Kidney epithelial cell (primary cell): Measurements from ENCODE around the gene FGF22. TPM values are rescaled to one million over a fixed set of nuclear protein-coding genes. Genes with fewer than 3 reads are reported as not detected.
"Not testable (repeated sequence)": the region's sequence is repeated elsewhere in the genome, so short reads cannot be mapped to it uniquely, and the experiment has no call there.

Experiments
- DNase-seq: peaks from one replicate; pipeline ENCODE4 v3.0.0-alpha.2; 2010; ENCODE audit warnings: low read depth
- H3K27me3 ChIP-seq: 2 replicates; pipeline ENCODE4 v1.6.0; 2011; ENCODE audit warnings: low read length; ENCODE audit not compliant: control insufficient read depth, insufficient read depth
- H3K36me3 ChIP-seq: 2 replicates; pipeline ENCODE4 v1.5.1; 2011; ENCODE audit warnings: low read length; ENCODE audit not compliant: control insufficient read depth, insufficient read depth
- H3K4me3 ChIP-seq: 2 replicates; pipeline ENCODE4 v1.5.1; 2011; ENCODE audit warnings: low read depth, mild to moderate bottlenecking, control low read depth, low read length
- total RNA-seq: library from RNA; depleted of rRNA; stranded (reverse); fragments of >200 nt; gene quantifications from 2 replicates; pipeline ENCODE4 v1.2.3, GENCODE V29; 2015
- TF ChIP-seq, protein P1 (sequence below): IDR thresholded peaks from 2 replicates; pipeline ENCODE4 v1.5.1; 2011; ENCODE audit warnings: mild to moderate bottlenecking, moderate library complexity, low read length, control low read depth, inconsistent platforms; ENCODE audit not compliant: insufficient read depth, poor library complexity, severe bottlenecking

The FGF22 gene
- total RNA-seq, 1 donor from 2014 or later: not detected

DNA sequence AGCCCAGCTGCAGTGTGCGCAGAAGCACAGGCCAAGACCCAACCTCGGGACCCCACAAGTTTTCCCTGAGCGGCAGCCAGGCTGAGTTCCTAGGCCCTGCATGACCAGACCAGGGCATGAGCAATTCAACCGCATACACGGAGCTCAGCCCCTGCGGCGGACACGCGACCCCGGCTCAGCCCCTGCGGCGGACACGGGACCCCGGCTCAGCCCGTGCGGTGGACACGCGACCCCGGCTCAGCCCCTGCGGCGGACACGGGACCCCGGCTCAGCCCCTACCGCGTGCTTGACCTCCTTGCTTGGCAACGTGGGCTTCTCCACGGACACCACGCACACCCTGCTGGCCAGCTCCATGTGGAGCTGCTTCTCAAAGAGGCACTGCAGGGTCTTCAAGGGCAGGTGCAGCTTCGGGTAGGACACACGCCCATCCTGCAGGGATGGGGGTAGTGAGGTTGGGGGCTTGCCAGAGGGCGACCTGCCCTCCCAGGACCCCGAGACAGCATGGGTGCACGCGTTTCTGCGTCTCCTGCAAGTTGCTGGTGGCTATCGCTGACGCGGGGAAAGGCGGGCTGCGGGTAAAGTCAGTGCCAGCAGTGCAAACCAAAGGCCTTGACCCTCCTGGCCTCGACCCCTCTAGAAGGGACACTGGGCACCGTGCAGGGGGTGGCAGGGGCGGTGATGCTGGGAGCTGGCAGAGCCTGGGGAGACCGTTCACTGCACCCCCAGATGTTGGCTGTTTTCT lies 16.3 kb upstream of the FGF22 start:
- peaks cover 2% of the 10 kb centered on the region for H3K36me3 ChIP-seq
- no peak for DNase-seq
- H3K4me3 ChIP-seq: no peak overlapping the region
- no peaks in the 10 kb centered on the region for H3K27me3 ChIP-seq
- TF ChIP-seq, protein P1, sequence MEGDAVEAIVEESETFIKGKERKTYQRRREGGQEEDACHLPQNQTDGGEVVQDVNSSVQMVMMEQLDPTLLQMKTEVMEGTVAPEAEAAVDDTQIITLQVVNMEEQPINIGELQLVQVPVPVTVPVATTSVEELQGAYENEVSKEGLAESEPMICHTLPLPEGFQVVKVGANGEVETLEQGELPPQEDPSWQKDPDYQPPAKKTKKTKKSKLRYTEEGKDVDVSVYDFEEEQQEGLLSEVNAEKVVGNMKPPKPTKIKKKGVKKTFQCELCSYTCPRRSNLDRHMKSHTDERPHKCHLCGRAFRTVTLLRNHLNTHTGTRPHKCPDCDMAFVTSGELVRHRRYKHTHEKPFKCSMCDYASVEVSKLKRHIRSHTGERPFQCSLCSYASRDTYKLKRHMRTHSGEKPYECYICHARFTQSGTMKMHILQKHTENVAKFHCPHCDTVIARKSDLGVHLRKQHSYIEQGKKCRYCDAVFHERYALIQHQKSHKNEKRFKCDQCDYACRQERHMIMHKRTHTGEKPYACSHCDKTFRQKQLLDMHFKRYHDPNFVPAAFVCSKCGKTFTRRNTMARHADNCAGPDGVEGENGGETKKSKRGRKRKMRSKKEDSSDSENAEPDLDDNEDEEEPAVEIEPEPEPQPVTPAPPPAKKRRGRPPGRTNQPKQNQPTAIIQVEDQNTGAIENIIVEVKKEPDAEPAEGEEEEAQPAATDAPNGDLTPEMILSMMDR: no peak

DNA sequence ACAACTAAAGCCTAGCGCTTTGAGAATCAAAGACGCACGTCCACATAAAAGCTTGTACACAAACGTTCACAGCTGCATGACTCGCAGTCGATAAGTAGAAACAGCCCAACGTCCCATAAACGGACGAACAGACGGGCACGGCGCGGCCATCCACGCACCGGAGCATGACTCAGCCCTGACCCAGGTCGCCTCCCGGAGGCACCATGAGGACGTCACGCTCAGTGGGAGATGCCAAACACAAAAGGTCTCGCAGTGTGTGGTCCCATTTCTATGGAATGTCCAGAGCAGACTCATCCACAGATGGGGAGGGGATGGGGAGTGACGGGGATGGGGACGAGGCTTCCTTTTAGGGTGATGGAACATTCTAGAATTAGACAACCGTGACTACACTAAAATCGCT lies 15.7 kb upstream of the FGF22 start:
- Histone ChIP-seq H3K4me3 (no peak overlapping the region), H3K36me3 (no peaks in the 10 kb centered on the region), H3K27me3 (no peaks in the 10 kb centered on the region)
- TF ChIP-seq, protein P1: no peak
- peak; percentile 65 for DNase-seq

- TF ChIP-seq, protein P1: no peak
- no peaks in the 10 kb centered on the region for H3K27me3 ChIP-seq
- no peak for DNase-seq
- H3K36me3 ChIP-seq: no peaks in the 10 kb centered on the region
- H3K4me3 ChIP-seq: no peak overlapping the region
These were observed 15.1 kb upstream of the FGF22 start for GRCh38 chr19:624433-625109.

GRCh38 chr19:625257-625656 lies 14.4 kb upstream of the FGF22 start:
- Histone ChIP-seq H3K36me3 (no peaks in the 10 kb centered on the region), H3K4me3 (no peak overlapping the region), H3K27me3 (no peaks in the 10 kb centered on the region)
- TF ChIP-seq, protein P1: no peak
- DNase-seq: no peak

DNA sequence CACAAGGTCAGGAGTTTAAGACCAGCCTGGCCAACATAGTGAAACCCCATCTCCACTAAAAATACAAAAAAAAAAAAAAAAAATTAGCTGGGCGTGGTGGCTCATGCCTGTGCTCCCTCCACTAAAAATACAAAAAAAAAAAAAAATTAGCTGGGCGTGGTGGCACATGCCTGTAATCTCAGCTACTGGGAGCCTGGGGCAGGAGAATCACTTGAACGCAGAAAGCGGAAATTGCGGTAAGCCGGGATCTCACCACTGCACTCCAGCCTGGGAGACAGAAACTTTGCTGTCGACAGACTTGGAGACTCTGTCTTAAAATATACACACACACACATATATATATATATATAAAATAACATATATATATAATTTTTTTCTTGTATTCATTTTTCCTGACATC lies 13.1 kb upstream of the FGF22 start:
- not testable (repeated sequence) for DNase-seq, H3K4me3 ChIP-seq, H3K36me3 ChIP-seq, H3K27me3 ChIP-seq

DNA sequence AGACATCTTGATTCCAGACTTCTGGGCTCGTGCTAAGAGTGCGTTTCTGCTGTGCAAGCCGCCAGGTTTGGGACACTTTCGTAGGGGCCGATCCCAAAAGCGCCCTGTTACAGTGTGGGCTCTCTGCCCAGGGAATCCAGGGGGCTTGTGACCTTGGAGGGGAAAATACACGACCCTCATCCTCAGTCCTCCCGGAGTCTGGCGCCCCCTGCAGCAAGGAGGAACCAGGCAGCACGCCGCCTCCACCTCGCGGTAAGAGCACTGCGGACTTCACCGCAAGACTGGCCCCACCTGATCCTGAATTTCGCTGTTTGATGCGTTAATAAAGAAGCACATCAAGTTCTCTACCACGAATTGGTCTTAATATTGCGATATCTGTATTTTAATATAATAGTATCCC lies 11.5 kb upstream of the FGF22 start:
- Histone ChIP-seq H3K27me3 (no peaks in the 10 kb centered on the region), H3K4me3 (no peak overlapping the region), H3K36me3 (no peaks in the 10 kb centered on the region)
- TF ChIP-seq, protein P1: peak; percentile 35
- no peak for DNase-seq

GRCh38 chr19:629515-629914 lies 10.2 kb upstream of the FGF22 start:
- H3K36me3 ChIP-seq, H3K27me3 ChIP-seq, DNase-seq, H3K4me3 ChIP-seq: not testable (repeated sequence)
